ENCODE results near the gene DUOX2.
"Not testable (repeated sequence)": the region's sequence is repeated elsewhere in the genome, so short reads cannot be mapped to it uniquely, and the experiment has no call there.

DUOX2 gene

GRCh38 chr15:45138814-45139765 lies 25.1 kb upstream of the DUOX2 start:
- DNase-seq: no peak

DNA sequence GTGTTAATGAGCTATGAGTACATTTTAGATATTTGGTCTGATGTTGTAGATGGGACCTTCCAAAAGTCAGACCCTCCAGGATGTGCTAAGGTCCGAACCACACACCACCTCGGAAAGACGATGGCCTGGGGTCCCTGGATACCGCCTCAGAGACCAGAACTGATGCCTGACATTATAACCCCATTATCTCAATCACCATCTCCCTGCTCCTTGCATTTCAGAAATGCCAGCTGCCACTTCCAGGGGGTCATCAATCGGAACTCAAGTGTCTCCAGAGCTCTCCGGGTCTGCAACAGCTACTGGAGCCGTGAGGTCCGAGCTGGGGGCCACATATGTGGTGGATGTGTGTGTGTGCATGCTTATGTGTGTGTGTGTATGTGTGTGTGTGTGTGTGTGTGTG lies 23.7 kb upstream of the DUOX2 start:
- no peak for DNase-seq

DNA sequence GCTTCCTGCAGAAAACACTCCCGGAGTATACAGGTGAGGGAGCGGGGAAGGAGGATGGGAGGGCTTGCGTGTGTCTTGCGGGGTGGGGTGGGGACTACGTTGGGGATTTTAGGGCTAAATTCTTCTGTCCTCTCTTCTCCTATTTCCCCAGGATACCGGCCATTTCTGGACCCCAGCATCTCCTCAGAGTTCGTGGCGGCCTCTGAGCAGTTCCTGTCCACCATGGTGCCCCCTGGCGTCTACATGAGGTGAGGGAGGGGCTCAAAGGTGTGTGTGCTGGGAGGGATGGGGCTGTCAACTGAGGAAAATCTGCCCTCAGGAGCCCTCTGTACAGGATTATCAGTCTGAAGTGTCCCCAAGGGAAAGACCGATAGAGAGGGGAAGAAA lies 22.4 kb upstream of the DUOX2 start:
- DNase-seq: no peak

- not testable (repeated sequence) for DNase-seq
Measured at GRCh38 chr15:45135705-45136377, 21.9 kb upstream of the DUOX2 start.

- no peak for DNase-seq
Measured at GRCh38 chr15:45134682-45135604, 21.0 kb upstream of the DUOX2 start.

DNA sequence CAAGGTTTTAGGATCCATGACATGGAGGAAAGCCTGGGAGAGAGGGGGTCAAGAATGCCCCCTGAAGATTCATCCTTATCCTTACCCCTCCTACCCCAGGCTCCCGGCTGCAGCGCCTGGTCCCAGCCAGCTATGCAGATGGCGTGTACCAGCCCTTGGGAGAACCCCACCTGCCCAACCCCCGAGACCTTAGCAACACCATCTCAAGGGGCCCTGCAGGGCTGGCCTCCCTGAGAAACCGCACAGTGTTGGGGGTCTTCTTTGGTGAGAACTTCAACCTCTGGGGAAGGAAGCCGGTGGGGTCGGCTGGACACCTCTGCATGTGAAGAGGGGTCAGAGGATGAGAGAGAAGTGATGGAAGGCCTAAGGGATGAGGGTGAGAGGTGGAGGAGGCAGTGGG lies 20.1 kb upstream of the DUOX2 start:
- DNase-seq: no peak

DNA sequence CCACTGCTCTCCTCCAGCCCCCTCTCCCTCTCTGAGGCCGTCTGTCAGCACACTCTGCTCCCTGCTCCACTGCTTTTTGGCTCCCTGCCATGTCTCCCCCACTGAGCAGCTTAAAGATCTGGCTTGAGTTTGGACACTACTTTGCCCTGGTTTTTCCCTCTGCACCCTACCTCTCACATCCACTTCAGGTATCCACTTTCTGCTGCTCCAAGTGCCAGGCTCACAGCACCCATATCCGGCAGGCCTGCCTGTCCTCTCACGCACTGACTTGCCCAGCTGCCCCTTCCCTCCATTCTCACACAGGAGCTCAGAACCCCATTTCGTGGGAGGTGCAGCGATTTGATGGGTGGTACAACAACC lies 19.6 kb upstream of the DUOX2 start:
- DNase-seq: no peak

- DNase-seq: no peak
Measured at GRCh38 chr15:45132844-45133560, 19.0 kb upstream of the DUOX2 start.

GRCh38 chr15:45131510-45131909 lies 17.5 kb upstream of the DUOX2 start:
- DNase-seq: no peak

DNA sequence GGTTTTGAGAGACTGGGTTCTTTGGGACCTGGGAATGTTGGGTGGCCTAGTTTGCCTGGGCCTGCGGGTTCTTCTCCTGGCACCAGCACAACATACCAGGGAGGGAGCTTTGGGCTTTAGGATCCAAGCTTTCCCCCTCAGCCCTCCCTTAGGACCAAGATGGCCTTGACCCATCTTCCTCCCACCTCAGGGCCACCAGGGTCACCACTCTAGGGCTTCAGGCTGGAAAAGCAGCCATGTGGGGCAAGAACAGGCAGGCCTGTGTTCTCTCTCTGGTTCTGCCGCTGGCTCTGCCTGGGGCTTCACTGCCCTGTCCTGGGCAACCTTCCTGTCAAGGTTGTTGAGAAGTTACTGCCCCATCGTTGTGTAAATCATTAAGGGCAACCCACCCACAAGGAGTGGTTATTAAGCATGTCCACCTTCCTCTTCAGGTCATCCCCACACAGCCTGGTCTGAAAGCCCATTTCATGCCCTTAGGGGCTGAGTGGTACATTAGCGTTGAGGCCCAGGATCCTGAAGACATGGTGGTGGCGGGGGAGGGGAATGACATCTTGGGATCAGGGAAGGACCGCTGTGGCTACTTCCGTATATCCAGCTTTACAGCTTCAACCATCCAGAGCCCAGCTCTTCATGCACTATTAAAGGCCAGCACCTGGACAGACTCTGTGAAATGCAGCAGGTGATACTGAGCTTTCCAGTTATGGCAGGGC lies 16.5 kb upstream of the DUOX2 start:
- no peak for DNase-seq

DNA sequence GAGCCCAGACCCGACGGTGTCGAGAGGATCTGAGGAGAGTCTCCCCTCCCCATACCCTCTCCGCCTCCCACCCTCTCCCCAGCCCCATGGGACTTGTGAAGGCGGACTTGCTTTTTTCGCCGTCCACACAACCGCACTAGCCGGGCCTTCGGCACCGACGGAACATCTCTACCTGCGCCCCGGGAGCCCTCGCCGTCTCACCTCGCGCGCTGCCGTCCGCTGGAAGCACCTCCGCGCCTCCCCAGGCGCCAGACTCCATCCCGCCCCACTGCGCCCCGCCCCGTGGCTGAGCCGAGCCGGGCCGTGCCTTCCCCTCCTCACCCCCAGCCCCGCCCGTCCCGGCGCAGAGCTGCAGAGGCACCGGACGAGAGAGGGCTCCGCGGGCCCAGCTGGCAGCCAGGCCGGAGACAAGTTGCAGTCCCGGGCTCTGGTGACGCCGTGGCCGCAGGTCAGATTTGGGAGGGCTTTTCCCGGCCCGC lies 15.7 kb upstream of the DUOX2 start, which contains the start of the genes DUOX1 and DUOXA1:
TSS of gene DUOX1 (plus strand) at position 344 of the 479 bp plus-strand sequence. CDS start 1,973 bp downstream, outside the sequence.
TSS of gene DUOXA1 (minus strand) at position 229 of the 479 bp plus-strand sequence. CDS start 6,865 bp downstream, outside the sequence.
- no peak for DNase-seq

- no peak for DNase-seq
Measured at GRCh38 chr15:45128971-45129639, 15.1 kb upstream of the DUOX2 start.

GRCh38 chr15:45126535-45127158 lies 12.7 kb upstream of the DUOX2 start:
- DNase-seq: peak; percentile 49

GRCh38 chr15:45123397-45123796 lies 9.4 kb upstream of the DUOX2 start:
- DNase-seq: no peak

- no peak for DNase-seq
Measured at GRCh38 chr15:45122719-45123118, 8.7 kb upstream of the DUOX2 start.

DNA sequence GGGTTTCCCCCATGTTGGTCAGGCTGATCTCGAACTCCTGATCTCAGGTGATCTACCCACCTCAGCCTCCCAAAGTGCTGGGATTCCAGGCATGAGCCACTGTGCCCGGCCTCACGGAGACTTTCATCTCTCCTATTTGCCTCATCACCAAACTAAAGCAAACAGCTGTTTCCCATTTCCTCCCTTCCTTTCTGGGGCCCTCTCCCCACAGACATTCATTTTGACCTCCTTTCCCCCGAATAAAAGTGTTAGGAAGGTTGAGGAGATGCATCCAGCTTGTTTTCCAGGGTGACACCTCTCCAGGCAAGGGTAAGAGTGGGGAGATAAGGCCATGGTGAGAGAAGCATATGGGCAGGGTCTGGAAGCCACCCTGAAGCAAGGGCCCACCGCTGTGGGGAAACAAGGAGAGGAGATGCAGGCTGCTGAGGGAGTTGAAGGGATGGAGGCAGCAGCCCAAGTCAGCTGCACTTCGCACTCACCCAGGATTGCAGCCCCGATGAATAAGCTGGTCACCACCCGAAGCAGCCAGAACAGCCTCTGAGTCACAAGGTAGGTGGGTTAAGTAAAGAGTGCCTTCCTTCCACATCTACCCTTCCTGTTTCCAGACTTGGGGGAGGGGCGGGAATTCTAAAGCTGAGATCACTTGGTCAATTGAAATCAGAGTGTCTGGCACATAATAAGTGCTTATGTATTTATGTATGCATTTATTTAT lies 7.9 kb upstream of the DUOX2 start:
- DNase-seq: peak; percentile 86

DNA sequence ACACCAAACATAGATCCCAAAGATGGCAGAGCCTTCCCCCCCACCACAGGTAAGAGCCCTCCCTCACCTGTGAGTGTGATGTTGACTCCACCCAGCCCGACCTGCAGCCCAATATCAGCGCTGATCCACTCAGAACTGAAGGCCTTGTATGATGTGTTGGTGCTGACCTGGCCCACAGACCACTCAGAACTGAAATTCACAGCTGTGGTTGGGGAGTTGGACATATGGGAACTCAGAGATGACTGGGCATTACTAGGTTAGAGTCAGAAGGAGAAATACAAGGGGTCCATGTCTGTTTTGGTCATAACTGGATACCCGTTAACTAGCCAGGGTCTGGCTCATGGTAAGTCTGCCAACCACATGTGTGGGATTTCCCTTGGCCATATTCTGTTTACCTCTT lies 7.0 kb upstream of the DUOX2 start:
- no peak for DNase-seq

DNA sequence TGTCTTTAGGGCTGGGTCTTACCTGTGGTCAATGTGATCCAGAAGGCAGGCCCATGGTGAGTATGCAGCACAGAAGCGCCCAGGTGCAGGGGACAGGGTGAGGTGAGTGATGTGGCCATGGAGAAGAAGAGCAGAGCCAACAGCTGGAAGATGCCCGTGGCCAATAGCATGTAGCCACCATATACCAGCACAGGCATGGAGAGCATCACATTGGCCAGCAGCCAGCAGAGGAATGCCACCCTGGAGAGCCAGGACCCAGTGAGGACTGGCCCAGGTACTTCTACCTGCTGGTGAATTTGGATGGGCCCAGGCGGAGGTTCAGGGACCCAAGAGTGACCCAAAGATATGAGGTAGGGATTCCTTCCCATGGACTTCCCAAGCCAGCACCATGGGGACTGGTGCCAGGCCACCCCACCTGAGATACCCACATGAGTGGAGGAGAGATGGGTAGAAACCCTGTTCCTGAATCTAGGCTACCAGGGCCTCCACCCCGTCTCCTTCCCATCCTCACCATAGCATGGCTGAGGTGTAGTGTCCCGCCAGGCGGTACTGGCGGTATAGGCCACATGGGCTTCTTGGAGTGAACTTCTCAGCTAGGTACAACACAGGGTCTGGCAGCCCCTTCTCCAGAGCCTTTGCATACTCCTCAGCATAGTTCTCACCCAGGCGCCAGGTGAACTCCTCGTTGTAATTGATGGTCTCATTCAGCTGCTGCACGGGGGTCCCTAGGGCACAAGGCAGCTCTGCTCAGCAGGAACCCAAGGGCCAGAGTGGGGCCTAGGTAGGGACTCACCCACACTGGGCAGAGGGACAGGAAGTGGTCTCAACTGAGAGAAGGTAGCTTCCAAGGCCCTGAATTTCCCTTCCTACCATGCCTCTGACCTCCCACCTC lies 6.4 kb upstream of the DUOX2 start:
- DNase-seq: no peak

DNA sequence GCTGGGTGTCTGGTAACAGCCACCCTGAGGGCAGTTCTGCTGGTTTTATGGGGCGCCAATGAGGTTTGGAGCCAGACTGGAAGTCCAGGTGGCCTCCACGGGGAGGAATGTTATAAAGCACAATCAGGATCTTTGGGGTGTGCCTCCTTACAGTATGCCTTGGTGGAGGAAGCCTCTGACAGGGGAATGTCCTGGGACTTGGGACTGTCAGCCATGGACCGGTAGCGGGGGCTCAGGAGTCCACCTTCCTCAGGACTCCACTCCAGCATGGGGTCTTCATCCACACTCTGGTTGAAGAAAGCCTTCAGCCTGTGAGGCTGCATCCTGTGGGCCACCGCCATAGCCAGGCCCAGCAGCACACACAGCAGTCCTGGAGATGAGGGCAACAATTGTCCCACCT lies 5.0 kb upstream of the DUOX2 start:
- DNase-seq: no peak
